Smooth muscle cell (in vitro differentiated cells): ENCODE results near the gene OR11G2. TPM values are rescaled to one million over a fixed set of nuclear protein-coding genes. Genes with fewer than 3 reads are reported as not detected.
"Not testable (repeated sequence)": the region's sequence is repeated elsewhere in the genome, so short reads cannot be mapped to it uniquely, and the experiment has no call there.

Experiments
- DNase-seq: peaks from one replicate; lab custom pipeline; 2025; ENCODE audit not compliant: unreplicated experiment; lab: John Stamatoyannopoulos, UW
- H2AFZ ChIP-seq: fragments of 200-600 bp; sonication (generic); 2 replicates; pipeline ENCODE4 v1.6.0; 2016; ENCODE audit warnings: antibody characterized with exemption, low read depth, mild to moderate bottlenecking
- H3F3A ChIP-seq: fragments of 200-600 bp; sonication (generic); 2 replicates; pipeline ENCODE4 v1.6.0; 2017; ENCODE audit warnings: antibody characterized with exemption, low read depth
- H3K27ac ChIP-seq: fragments of 200-600 bp; sonication (generic); 2 replicates; pipeline ENCODE4 v1.5.1; 2016; ENCODE audit warnings: low read depth, mild to moderate bottlenecking
- H3K27me3 ChIP-seq: fragments of 200-600 bp; sonication (generic); 2 replicates; pipeline ENCODE4 v1.6.1; 2016; ENCODE audit warnings: low read depth, mild to moderate bottlenecking
- H3K36me3 ChIP-seq: fragments of 200-600 bp; sonication (generic); 2 replicates; pipeline ENCODE4 v1.5.1; 2016; ENCODE audit warnings: low read depth
- H3K4me1 ChIP-seq: fragments of 200-600 bp; sonication (generic); 2 replicates; pipeline ENCODE4 v1.5.1; 2016; ENCODE audit warnings: low read depth
- H3K4me2 ChIP-seq: fragments of 200-600 bp; sonication (generic); 2 replicates; pipeline ENCODE4 v1.6.0; 2016; ENCODE audit warnings: mild to moderate bottlenecking
- H3K4me3 ChIP-seq: fragments of 200-600 bp; sonication (generic); 2 replicates; pipeline ENCODE4 v1.5.1; 2016; ENCODE audit warnings: mild to moderate bottlenecking
- H3K79me2 ChIP-seq: fragments of 200-600 bp; sonication (generic); 2 replicates; pipeline ENCODE4 v1.6.0; 2016; ENCODE audit warnings: low read depth, mild to moderate bottlenecking
- H3K9ac ChIP-seq: fragments of 200-600 bp; sonication (generic); 2 replicates; pipeline ENCODE4 v1.6.0; 2016; ENCODE audit warnings: low read depth
- H3K9me3 ChIP-seq: fragments of 200-600 bp; sonication (generic); replicated peaks from 2 replicates; pipeline ENCODE4 v1.5.1; 2016; ENCODE audit warnings: low read depth
- H4K20me1 ChIP-seq: fragments of 200-600 bp; sonication (generic); 2 replicates; pipeline ENCODE4 v1.6.0; 2016; ENCODE audit warnings: low read depth
- CTCF ChIP-seq: fragments of 200-600 bp; sonication (generic); IDR thresholded peaks from 2 replicates; pipeline ENCODE4 v1.5.1; 2017; ENCODE audit warnings: borderline replicate concordance, mild to moderate bottlenecking, antibody characterized with exemption; ENCODE audit not compliant: insufficient read depth, poor library complexity, severe bottlenecking
- WGBS: methylation state at CpG from one replicate; pipeline ENCODE4 v1.1.7; 2016; ENCODE audit warnings: low lambda C conversion rate; 5-methylcytosine and 5-hydroxymethylcytosine counted together
- polyA plus RNA-seq: library from polyadenylated mRNA; unstranded; fragments of >200 nt; fragmentation: Nextera tagmentation; extraction: Ambion mirVana; gene quantifications from 2 replicates; pipeline ENCODE4 v1.2.1, GENCODE V29; 2016
- total RNA-seq: library from RNA; depleted of rRNA; stranded (reverse); fragments of >200 nt; gene quantifications from 2 replicates; pipeline ENCODE4 v1.2.3, GENCODE V29; 2014

The OR11G2 gene
- total and polyA plus RNA-seq, 2 experiments from 2014 or later = not detected

DNA sequence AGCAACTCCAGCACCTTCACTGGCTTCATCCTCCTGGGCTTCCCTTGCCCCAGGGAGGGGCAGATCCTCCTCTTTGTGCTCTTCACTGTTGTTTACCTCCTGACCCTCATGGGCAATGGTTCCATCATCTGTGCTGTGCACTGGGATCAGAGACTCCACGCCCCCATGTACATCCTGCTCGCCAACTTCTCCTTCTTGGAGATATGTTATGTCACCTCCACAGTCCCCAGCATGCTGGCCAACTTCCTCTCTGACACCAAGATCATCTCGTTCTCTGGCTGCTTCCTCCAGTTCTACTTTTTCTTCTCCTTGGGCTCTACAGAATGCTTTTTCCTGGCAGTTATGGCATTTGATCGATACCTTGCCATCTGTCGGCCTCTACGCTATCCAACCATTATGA, 6.8 kb downstream of the OR11G2 start:
- Histone ChIP-seq H3K27ac (no peak overlapping the region), H3K27me3 (no peaks in the 10 kb centered on the region), H4K20me1 (no peaks in the 10 kb centered on the region), H3K36me3 (no peaks in the 10 kb centered on the region), H3K9me3 (peaks cover 11% of the 10 kb centered on the region), H2AFZ (no peak overlapping the region), H3F3A (no peaks in the 10 kb centered on the region), H3K4me3 (no peak overlapping the region), H3K4me2 (no peak overlapping the region), H3K9ac (no peak overlapping the region), H3K4me1 (no peaks in the 10 kb centered on the region), H3K79me2 (no peaks in the 10 kb centered on the region)
- no peak for TF ChIP-seq CTCF
- 79% methylated on average over 5 of the region's 6 CpGs for WGBS
- DNase-seq = no peak

- no peak for TF ChIP-seq CTCF
- WGBS = 58% methylated on average over 5 of the region's 5 CpGs
- Histone ChIP-seq H4K20me1 (no peaks in the 10 kb centered on the region), H2AFZ (no peak overlapping the region), H3K9me3 (peaks cover 11% of the 10 kb centered on the region), H3K4me2 (no peak overlapping the region), H3K27ac (no peak overlapping the region), H3K4me1 (no peaks in the 10 kb centered on the region), H3K36me3 (no peaks in the 10 kb centered on the region), H3K9ac (no peak overlapping the region), H3K79me2 (no peaks in the 10 kb centered on the region), H3K4me3 (no peak overlapping the region), H3K27me3 (no peaks in the 10 kb centered on the region), H3F3A (no peaks in the 10 kb centered on the region)
- DNase-seq = no peak
Observed at GRCh38 chr14:20198991-20199390, 8.3 kb downstream of the OR11G2 start.

DNA sequence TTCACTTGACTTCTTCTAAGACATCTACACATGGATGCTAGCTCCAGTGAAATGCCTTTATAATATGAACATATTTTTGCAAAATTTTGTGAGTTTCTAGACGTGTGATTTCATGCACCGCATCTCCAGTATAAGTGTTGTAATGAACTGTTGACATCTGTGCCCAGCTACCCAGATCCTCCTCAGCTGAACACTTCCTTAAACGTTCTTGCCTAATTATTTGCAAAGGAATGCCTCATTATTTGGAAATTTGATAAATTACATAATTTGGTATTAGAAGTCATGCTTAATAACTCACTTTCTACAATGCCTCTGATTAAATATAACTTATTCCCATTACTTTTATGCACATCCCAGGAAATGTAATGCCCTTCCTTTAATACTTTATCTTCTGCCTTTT, 14.0 kb downstream of the OR11G2 start:
- no peak for TF ChIP-seq CTCF
- H4K20me1 ChIP-seq = no peaks in the 10 kb centered on the region
- H3K9ac ChIP-seq = no peak overlapping the region
- DNase-seq = no peak
- H3K27me3 ChIP-seq = no peaks in the 10 kb centered on the region
- no peaks in the 10 kb centered on the region for H3F3A ChIP-seq
- H3K9me3 ChIP-seq = no peaks in the 10 kb centered on the region
- 51% methylated on average over 3 of the region's 3 CpGs for WGBS
- no peak overlapping the region for H3K27ac ChIP-seq
- H3K4me2 ChIP-seq = no peak overlapping the region
- no peak overlapping the region for H3K4me3 ChIP-seq
- H3K4me1 ChIP-seq = no peaks in the 10 kb centered on the region
- H2AFZ ChIP-seq = no peak overlapping the region
- H3K79me2 ChIP-seq = no peaks in the 10 kb centered on the region
- no peaks in the 10 kb centered on the region for H3K36me3 ChIP-seq

GRCh38 chr14:20209595-20209994, 18.9 kb downstream of the OR11G2 start:
- 74% methylated on average over 2 of the region's 2 CpGs for WGBS
- no peak overlapping the region for H3K4me3 ChIP-seq
- H3K36me3 ChIP-seq = no peaks in the 10 kb centered on the region
- no peak for TF ChIP-seq CTCF
- H3F3A ChIP-seq = no peaks in the 10 kb centered on the region
- no peaks in the 10 kb centered on the region for H3K27me3 ChIP-seq
- peaks cover 4% of the 10 kb centered on the region for H3K9me3 ChIP-seq
- no peaks in the 10 kb centered on the region for H3K79me2 ChIP-seq
- no peak overlapping the region for H3K4me2 ChIP-seq
- H3K27ac ChIP-seq = no peak overlapping the region
- no peak overlapping the region for H2AFZ ChIP-seq
- no peaks in the 10 kb centered on the region for H3K4me1 ChIP-seq
- no peak overlapping the region for H3K9ac ChIP-seq
- no peaks in the 10 kb centered on the region for H4K20me1 ChIP-seq
- DNase-seq = no peak

DNA sequence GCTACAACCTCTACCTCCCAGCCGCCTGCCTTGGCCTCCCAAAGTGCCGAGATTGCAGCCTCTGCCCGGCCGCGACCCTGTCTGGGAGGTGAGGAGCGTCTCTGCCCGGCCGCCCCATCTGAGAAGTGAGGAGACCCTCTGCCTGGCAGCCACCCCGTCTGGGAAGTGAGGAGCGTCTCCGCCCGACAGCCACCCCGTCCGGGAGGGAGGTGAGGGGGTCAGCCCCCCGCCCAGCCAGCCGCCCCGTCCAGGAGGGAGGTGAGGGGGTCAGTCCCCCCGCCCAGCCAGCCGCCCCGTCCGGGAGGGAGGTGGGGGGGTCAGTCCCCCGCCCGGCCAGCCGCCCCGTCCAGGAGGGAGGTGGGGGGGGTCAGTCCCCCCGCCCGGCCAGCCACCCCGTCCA, 21.7 kb downstream of the OR11G2 start:
- H4K20me1 ChIP-seq, H3F3A ChIP-seq, H3K79me2 ChIP-seq, H3K27ac ChIP-seq, H3K27me3 ChIP-seq, H3K4me2 ChIP-seq, DNase-seq, H2AFZ ChIP-seq, H3K9me3 ChIP-seq, H3K9ac ChIP-seq, H3K4me1 ChIP-seq, H3K4me3 ChIP-seq, H3K36me3 ChIP-seq: not testable (repeated sequence)
- WGBS = no CpG with 5 or more reads among the region's 28 CpGs
